CD4-positive, alpha-beta T cell treated with Interleukin-4 for 1 hour (primary cell): ENCODE measurements around the gene SEMA5B.

ENCODE experiments used
- DNase-seq, 2 donors: peaks; one replicate each; pipeline ENCODE4 v3.0.0-alpha.2; 2020 to 2022

The SEMA5B gene

DNA sequence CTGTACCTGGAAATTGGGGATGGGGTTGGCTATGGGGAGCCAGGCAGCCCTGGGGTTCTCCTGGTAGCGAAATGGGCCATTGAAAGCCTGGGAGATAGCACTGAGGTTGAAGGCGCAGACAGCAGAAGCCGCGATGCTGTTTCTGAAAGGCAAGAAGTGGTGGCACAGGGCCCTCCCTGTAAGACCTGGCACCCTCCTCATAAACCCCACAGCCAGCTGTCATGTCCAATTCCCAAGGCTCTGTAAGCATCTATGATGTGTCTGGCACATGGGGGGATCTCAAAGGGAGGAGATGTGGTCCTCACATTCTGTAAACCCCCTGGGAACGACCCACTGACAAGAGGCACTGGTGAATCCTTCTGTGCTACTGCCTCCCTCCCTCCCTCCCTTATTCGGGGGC is 104.0 kb downstream of the SEMA5B start:
- no peak for DNase-seq

DNA sequence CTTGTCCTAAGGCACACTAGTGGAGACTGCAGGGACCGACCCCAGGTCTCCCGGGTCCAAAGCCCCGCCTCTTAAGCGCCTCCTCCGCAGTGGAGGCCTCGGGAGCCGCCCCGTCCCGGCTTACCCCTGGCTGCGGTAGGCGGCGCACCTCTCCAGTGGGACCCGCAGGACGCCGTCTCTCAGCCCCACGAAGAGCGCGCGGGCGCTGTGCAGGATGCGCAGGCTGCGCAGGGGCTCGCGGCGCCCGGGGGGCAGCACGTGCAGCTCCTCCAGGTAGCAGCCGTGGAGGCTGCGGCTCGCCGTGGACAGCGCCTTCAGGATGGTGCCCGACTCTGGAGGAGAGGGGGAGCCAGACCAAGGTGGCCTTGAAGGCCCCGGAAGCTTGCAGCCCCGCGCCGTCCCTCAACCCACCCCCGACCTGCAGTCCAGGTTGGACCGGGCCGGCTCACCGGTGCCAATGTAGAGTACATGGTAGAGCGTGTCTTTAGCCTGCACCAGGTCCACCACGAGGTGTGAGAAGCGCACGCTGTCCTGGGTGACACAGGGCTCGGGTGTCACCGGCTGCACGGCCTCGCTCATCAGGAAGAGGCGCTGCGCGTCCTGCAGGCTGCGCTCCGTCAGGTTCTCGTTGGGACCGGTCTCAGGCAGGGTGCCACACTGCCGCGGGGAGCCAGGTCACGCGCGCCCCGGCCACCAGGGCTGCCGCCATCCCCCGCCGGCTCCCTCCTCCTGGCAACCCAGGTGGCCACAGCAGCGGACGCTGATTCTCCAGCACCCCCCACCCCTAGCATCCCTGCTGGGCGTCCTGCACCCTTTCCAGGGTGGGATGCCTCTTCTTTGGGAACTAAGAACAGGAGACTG is 105.5 kb downstream of the SEMA5B start:
- DNase-seq, result peak in 1 of 2 donors; percentile 4

DNA sequence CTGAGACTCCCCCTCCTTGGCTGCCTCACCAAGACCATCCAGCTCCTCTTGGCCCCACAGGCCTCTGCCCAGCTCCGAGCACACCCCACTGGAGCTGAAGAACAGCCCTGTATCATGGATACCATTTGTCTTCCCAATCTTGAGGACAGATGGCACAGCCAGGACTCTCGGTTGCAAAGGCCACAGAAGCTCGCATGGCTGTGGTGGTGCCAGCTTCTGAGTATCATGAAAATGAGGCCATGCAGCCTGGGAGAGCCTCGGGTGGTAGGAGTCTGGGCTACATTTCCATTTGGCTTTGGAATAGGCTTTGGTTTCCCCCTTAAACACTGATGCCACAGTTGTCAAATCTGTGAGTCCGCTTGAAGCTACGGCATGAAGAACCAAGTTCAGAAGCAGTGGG is 106.6 kb downstream of the SEMA5B start:
- DNase-seq, result no peak

DNA sequence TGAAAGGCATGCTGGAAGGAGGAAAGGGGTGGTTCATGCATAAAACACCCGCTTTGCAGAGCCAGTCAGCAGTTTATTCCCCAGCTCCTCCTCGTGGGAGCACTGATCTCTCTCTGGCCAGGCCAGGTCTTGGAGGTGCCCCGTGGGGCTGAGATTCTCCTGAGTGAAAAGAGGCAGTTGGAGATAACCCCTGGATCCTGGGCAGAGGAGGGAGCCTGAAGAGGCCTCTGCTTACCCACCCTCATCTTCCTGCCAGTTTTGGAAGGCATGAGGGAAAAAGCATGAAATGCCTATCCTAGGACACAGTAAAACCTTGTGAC is 108.3 kb downstream of the SEMA5B start:
- DNase-seq, result no peak

DNA sequence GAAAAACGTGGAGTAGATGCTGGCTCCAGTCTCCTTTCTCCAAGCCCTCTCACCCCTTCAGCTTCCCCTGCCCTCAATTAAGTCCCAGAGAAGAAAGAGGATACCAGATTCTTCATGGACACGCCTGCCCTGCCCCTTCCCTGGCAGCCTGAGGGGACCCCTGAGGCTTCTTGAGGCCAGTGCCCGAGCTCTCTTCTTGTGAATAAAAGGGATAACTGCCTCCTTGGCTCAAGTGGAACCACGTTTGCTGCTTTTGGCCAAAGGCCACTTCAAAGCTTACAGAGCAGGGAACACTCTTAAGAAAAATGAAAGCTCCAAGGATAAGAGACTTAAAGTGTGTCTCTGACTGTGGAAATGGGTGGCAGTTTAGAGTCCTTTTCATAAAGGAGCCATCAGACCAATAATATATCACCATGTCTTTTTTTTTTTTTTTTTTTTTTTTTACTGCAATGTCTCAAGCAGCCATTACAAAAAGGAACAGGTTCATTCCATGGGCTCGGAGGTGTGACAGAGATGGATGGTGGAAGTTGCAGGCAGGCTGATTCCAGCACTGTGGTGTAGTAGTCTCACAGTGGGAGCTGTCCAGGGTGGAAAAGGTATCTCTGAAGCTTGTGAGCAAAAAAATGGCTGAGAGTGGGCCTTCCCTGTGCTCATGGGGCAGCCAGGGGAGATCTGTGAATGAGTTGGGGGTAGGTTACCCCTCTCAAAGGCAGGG is 108.8 kb downstream of the SEMA5B start:
- DNase-seq, result no peak

DNA sequence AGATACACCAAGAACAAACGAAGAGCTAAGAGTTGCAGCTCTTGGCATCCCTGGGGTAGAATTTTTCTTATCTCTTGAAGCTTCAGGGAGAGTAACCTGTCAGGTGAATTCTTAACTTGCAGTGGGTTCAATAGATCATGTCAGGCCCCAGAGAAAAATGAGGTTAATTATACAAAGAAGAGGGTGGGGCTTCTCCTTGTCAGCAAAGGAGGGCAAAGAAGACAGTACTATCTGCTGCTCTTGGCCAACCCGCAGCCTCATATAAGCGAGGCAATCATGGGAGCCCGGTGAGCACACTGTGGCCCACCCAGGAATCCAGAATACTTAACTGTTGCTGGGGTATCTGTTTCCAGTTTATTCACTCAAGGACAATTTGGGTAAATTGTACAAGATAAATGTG is 110.2 kb downstream of the SEMA5B start:
- DNase-seq, result no peak

DNA sequence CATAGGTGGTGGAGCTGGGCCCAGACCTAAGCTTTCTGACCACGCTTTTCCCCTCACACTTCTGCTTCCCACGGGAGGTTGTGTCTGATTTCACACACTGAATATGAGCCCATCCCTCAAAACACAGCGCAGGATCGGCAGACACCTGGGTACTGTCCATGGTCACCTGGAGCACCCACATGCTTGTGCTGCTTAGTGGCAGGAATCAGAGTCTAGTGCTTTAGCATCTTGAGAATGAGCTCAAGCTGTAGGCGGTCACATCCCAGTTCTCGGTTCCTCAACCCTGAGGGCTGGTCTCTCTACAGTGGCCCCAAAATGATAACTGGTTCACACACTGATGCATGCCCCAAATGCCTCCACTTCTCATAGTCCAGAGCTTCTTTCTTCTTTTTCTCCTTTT is 111.0 kb downstream of the SEMA5B start:
- no peak for DNase-seq

DNA sequence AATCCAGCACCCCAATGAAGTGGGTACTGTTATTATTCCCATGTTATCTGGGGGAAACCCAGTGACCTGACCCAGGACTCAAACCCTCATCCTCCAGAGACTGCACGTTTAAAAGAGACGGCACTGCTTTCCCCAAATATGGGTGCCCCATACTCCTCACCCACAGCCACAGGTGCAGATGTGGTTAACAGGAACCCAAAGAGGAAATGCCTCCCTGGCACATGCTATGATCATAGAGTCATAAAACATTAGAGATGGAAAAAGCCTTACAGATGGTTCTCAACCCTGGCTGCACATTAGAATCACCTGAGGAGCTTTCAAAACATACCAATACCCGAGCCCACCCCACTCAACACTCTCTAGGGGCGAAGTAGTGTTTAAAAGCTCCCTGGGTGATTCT is 111.5 kb downstream of the SEMA5B start:
- no peak for DNase-seq

DNA sequence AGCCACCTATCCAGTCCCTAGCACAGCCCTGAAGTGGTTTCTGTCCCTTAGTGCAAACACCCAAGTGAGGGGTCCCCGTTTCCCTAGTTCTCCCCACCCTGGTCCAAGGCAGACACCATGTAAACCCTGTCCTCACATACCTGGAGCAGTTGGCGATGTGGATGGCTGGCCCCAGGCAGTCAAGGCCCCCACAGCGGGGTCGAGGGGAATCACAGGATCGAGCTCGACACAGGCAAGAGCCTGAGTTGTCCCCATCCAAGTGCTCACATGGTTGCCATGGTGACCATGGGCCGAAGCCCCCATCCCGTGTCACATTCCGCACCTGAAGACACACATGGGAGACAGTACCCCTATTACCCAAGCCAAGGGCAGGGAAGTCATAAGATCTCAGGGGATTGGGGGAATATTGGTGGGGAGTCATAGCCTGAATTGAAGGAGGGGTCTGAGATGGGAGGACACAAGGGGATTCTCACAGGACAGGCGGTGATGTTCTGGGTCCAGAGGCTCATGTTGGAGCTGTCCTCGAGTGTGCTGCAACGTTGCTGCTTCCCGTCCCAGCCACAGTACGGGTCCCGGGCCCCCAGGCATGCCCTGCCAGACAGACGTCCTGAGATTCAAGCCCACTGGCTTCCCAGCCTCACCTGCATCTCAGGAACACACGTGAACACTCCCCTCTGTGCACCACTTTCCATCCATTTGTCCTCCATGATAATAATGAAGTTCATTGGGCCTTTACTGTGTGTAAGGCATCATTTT is 112.1 kb downstream of the SEMA5B start:
- no peak for DNase-seq

DNA sequence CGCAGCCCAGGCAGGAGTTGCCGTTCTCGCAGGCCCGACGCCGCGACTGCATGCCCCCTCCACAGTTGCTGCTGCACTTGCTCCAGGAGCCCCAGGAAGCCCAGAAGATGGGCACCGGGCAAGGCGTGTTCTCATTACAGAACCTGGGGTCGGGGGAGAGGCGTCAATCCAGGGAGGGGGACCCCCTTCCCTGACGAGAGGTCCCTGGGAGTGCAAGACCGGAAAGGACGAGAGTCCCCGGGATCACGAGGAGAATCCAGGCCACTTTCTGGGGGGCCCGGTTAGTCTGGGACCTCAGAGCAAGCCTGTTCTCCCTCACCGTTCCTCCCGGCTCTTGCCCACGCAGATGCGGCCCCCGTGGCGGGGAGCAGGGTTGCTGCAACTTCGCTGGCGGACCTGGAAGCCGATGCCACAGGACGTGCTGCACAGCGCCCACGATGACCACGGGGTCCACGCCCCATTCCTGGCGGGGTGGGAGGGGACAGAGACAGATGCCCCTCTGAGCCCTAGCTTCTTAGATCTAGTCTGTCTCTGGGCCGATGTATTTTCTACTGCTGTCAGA is 113.9 kb downstream of the SEMA5B start:
- no peak for DNase-seq

DNA sequence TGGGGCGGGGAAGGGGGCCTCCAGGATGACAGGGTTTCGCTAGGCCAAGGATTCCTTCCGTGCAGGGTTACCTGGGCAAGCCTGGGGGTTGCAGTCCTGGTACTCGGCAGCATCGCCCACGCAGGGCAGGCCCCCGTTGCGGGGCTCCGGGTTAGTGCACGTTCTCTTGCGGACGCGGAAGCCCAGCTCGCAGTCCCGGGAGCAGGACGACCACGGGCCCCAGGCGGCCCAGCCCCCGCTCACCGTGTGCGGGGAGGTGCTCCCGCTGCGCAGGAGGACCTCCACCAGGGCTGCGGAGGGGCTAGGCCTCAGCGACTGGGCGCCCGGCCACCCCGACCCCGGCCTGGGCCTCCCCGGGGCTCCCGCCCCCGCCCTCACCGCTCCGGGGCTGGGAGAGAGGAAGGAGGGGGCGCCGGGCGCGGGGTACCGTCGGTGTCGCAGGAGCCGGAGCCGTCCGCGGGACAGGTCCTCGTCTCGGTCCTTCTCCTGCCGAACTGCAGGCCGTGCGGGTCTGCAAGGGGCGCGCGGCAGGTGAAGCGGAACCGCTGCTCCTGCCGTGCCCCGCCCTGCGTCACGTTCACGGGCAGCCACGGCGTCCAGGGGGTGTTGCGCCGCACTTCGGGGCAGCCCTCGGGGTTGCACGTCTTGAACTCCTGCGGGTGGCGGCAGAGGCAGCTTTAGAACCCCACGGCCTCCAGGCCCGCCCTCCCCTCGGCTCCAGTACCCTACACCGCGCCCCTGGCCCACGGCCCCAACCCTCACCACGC is 114.6 kb downstream of the SEMA5B start:
- no peak for DNase-seq

DNA sequence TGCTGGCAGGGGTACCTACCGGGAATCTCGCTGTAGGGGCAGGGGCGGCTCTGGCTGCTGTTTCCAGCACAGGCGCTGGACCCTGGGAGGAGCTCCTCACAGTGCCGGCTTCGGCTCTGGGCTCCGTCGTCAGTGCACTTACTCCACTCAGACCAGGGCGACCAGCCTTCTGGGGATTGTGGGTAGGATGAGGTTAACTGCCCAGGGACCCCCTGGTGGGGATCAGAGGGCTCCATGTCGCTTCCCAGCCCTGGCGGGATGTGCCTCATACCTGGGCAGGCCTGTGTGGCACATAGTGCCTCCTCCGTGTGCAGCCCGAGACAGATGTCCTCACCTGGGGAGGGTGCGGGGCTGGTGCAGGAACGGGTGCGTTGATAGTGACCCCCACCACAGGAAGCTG is 115.7 kb downstream of the SEMA5B start:
- no peak for DNase-seq

DNA sequence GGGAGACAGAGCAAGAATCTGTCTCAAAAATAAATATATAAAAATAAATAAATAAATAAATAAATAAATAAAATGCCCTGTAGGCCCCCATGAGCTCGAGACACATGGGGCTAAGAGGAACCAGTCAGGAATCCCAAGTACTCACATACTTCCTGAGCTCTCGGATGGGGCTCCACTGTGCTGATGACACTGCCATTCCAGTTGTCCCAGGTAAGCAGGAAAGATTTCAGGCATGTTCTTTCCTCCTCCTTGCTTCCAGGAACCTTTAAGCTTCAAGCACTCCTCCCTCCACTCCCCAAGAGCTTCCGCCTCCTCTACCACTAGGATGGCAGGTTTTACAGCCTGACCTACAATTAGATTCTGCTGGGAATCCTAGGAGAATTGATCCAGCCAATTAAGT is 119.3 kb downstream of the SEMA5B start:
- no peak for DNase-seq

DNA sequence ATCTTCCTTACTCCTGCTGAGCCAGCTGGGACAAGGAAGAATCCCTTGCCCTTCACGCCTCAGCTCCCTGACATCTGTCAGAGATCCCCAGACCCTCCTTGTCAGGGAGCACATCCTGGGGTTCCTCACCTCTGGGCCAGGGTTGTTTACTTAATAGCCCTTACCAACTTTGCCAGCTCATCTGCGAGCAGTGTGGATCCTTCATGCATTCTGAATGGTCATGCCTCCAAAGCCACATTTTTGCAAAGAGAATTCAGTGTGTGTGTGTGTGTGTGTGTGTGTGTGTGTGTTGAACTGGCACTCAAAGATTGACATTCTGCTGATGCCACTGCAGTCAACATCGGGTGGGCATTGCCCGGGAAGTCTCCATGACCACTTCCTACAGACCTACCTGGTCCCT is 120.1 kb downstream of the SEMA5B start:
- DNase-seq, result no peak

DNA sequence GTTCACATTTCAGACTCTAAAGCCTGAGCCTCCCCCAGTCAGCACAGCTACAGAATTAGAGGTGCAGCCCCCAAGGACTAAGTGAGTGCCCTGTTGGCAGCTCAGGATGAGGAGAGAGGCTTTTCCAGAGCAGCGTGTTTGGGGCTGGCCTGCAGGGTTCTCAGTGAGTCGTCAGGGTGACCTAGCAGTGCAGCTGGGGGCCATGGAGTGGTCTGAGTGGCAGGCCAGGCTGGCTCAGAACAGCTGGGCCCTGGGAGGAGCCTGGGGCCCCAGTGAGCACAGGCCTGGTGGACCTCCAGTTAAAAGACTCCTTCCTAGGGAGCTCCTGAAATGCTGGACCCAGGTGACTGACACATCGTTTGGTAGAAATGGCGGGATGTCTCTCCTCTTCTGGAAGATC is 124.4 kb downstream of the SEMA5B start:
- no peak for DNase-seq

DNA sequence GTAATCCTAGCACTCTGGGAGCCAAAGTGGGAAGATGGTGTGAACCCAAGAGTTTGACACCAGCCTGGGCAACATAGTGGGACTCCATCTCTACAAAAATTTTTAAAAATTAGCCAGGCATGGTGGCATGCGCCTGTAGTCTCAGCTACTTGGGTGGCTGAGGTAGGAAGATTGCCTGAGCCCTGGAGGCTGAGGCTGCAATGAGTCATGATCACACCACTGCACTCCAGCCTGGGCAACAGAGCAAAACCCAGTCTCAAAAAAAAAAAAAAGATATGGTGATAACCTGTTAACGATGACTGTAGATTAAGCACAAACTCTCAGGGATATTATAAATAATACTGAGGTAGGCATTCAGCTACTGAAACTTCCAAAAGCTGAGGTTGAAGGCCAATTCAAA is 125.2 kb downstream of the SEMA5B start:
- no peak for DNase-seq

DNA sequence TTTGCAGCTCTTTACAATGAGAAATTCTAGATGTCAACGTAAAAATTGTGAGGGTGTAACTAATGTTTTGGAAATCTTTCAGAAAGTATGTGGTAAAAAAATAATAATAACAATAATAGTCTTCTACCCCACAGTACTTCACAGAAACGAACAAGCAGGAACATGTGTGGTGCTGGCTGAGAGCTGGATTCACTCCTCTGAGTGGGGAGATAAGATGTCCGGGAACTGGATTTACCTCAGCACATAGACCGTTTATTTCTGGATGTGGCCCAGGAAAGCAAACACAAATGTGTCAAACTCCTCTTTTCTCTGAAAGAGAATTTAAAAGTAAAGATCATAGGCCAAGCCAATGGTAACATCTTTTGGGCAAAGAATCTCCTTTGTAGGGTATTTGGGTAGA is 129.3 kb downstream of the SEMA5B start:
- DNase-seq, result no peak

DNA sequence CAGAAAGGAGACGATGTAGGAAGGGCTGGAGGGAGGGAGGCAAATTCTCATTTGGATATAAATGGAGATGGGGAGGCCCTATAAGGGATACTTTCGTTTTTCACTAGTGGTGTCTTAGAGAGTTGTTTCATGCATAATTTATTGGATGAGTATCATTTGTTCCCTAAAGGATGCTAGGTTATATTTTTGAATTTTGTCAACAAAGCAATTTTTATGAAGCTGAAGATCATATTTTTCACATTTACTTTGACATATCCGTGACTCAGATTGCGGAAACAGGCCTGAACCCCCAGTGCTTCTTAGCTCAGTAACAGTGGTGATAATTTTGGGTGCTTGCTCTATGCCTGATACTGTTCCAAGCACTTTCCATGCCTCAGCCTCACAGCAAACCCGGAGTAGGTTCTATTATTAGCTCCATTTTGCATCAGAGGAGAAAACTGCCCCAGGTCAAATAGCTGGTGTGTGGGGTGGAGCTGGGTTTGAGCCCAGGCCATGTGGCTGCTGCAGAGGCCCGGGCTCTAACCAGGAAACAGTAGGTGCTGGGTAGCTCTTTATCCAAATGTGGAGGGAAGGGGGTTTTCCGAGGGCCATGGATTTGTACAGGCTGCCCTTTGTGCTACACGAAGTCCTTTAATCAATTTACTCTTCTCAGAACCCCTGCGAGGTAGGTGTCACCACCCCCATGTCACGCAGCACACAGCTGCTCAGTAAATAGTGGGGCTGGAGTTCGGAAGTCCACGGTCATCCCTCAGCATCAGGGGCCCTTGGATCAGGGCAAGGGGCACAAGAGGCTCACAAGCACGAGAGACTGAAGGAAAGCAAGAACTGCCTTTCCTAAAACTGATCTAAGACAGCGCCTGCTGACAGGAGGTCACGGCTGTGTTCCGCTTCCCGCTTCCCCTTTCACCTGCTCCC is 133.6 kb downstream of the SEMA5B start:
- no peak for DNase-seq

DNA sequence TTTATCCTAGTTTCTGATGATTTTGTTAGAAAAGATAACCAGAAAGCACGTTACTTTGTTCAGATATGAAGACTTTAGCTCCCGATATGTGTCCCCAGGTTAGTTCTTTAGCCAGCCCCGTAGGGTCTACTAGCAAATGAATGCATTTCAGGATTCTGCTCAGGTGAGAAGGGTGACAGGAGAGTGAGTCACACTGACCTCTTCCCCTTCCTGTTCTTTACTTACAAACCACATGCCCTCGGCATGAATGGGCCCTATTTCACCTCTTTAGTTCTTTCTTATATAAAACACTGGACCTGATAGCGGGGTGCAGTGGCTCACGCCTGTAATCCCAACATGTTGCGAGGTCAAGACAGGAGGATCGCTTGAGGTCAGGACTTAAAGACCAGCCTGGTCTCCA is 134.3 kb downstream of the SEMA5B start:
- no peak for DNase-seq

DNA sequence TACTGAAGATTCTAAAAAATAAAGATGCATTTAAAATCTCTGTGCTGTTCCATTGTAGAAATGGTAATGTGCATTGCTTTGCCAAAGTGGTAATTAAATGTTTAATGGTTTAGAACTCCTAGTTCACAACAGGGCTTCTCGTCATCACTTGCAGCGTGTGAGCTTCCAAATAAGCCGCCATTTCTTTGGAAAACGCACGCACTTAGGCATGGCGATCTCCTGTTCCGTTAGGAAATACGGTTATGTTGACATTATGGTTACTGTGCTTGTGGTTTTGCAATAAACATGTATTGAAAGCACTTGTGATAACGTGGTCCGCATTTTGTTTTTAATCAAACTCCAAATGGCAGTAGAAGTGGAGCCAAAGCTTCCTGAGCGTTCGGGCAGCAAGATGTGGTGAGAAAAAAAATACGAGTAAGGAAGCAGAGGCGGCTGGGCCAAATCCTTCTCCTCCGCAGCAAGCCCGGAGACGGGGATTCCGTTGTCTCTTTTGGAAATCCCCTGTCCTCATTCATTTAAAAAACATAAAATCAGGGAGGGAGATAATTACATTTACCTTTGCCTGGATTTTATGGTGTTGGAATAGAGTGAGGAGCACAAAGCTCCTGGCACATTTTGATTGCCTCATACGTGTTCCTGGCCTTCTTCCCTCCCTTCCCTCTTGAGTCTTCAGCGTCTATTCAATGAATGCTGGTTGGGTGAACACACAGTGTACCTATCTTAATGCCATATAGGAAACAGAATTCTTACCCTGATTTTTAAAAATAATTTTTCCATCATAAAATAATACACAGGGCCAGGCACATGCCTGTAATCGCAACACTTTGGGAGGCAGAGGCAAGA is 135.2 kb downstream of the SEMA5B start:
- DNase-seq, result no peak

DNA sequence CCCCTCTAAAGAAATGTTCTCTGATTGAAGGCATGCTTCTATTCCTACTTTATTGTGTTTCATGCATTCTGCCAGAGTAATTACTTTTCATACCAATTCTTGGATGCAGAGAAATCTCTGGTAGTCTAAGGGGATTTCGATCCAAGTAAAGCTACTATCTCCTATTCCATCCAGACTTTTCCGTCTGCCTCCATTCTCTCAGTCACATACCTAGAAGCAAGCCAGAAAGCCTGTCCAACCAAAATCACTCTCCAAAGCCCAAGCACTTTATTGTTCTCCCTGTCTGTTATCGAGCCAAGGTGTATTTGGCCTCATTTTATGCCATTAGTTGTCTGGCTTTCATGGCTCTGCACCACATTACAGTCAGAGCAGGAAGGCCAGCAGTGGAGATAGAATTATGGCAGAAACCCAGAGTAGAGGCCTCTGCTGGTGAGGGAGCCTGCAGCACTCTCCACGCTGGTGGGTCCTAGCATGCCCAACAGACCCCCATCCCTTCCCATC is 136.8 kb downstream of the SEMA5B start:
- no peak for DNase-seq
